ENCODE data around the gene ZNF729. TPM values are rescaled to one million over a fixed set of nuclear protein-coding genes. Genes with fewer than 3 reads are reported as not detected.

The ZNF729 gene
- not detected in 2 replicates for total RNA-seq

GRCh38 chr19:22286151-22286810, at the start of gene ZNF729:
Gene ZNF729, plus strand, starts transcription at chr19:22286441. Its CDS starts 85 bp downstream, at chr19:22286526.

Other genes with a start within 250 kb of the ZNF729 start
- gene ZNF257, start 234.0 kb upstream of the ZNF729 start, total RNA-seq: 0.17 and 2.2 TPM in 2 replicates
- gene ZNF676, start 89.5 kb upstream of the ZNF729 start, total RNA-seq: 0.17 TPM in 1 of 2 replicates, not detected in the other
- not detected in 2 replicates for gene ZNF98, start 135.9 kb downstream of the ZNF729 start, total RNA-seq